Gastrocnemius medialis (tissue), 4 donors: ENCODE measurements around the gene OMG. TPM values are rescaled to one million over a fixed set of nuclear protein-coding genes. Genes with fewer than 3 reads are reported as not detected.

Experiments used
- ATAC-seq, 2 donors: fragments of 150-250 bp; one replicate each; pipeline ENCODE4 v1.9.1; 2016
- DNase-seq, 2 donors: peaks; one replicate each; pipeline ENCODE4 v3.0.0-alpha.2; 2019
- H3K27ac ChIP-seq, 4 donors: fragments of 200-600 bp; sonication (generic); 1 replicate in 1 of 4; 2 replicates in 3 of 4; pipeline ENCODE4 v1.5.1; 2016 to 2018; ENCODE audit warnings: mild to moderate bottlenecking in 2 of 4, moderate library complexity in 1 of 4
- H3K27me3 ChIP-seq, 3 donors: fragments of 200-600 bp; sonication (generic) in 2 of 3; 1 replicate in 1 of 3; 2 replicates in 2 of 3; pipeline versions ENCODE4 v1.5.1 to v1.6.0; 2016 to 2019; ENCODE audit warnings: mild to moderate bottlenecking in 1 of 3, moderate library complexity in 1 of 3
- H3K36me3 ChIP-seq, 2 donors: fragments of 200-600 bp; sonication (generic) in 1 of 2; one replicate each; pipeline ENCODE4 v1.5.1; 2017 to 2018
- H3K4me1 ChIP-seq, 2 donors: fragments of 200-600 bp; sonication (generic) in 1 of 2; one replicate each; pipeline ENCODE4 v1.5.1; 2016 to 2017; ENCODE audit warnings: mild to moderate bottlenecking in 2 of 2
- H3K4me3 ChIP-seq, 4 donors: fragments of 200-600 bp; sonication (generic) in 3 of 4; 1 replicate in 1 of 4; 2 replicates in 3 of 4; pipeline ENCODE4 v1.5.1; 2016 to 2019; ENCODE audit warnings: mild to moderate bottlenecking in 2 of 4
- H3K9me3 ChIP-seq, 3 donors: fragments of 200-600 bp; sonication (generic) in 2 of 3; 1 replicate in 1 of 3; 2 replicates in 2 of 3; pipeline ENCODE4 v1.5.1; 2016 to 2019
- POLR2A ChIP-seq, 2 donors: fragments of 450-650 bp; IDR thresholded peaks; one replicate each; pipeline ENCODE4 v1.6.1; 2017; ENCODE audit warnings: antibody characterized with exemption in 2 of 2, mild to moderate bottlenecking in 2 of 2, moderate library complexity in 2 of 2
- in situ Hi-C, 4 donors: fragments of 200-750 bp; cut with MboI; loops; one replicate each; pipeline versions ENCODE4 v1.15.0 to v1.8.0; 2017; ENCODE audit warnings: low sequenced_read_pairs in 4 of 4
- intact Hi-C: fragments of 100-400 bp; cut with DNase I; formaldehyde crosslinking; loops from one replicate; pipeline ENCODE4 v1.15.1; 2023; ENCODE audit warnings: low total_unique reads
- total RNA-seq, 4 donors: library from RNA; depleted of rRNA; stranded (reverse); fragments of >200 nt; gene quantifications; one replicate each; pipeline versions ENCODE4 v1.1.0 to v1.2.3, GENCODE V29; 2016
- TF ChIP-seq, protein P1 (sequence below), 5 experiments: fragments of 450-650 bp in 3 of 5; fragments of 200-600 bp in 2 of 5; sonication (generic) in 2 of 5; IDR thresholded peaks in 4 of 5; conservative IDR thresholded peaks in 1 of 5; 1 replicate in 4 of 5; 2 replicates in 1 of 5; pipeline ENCODE4 v1.5.1; 2016 to 2019; ENCODE audit warnings: antibody characterized with exemption in 5 of 5, mild to moderate bottlenecking in 3 of 5, moderate library complexity in 3 of 5

Gene OMG
- total RNA-seq, 4 donors from 2014 or later, result not detected

DNA sequence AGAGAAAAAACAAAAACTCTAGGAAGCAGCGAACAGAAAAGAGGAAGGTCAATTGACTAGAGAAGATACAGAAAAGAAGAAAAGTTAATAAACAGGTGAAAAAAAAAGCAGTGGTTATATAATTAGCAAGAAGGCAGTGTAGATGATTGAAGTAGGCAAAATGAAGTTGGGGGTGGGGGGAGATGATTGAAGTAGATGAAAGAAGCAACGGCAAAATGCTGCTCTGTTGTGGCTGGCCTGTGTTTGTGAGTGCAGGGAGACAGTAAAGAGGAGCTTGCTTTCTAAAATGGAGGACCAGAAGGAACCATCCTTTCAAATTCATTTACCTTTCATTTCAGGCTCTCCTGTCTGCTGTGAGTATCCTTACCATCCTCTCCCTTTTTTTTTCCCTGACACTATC is 13.2 kb upstream of the OMG start:
- TF ChIP-seq, protein P1, sequence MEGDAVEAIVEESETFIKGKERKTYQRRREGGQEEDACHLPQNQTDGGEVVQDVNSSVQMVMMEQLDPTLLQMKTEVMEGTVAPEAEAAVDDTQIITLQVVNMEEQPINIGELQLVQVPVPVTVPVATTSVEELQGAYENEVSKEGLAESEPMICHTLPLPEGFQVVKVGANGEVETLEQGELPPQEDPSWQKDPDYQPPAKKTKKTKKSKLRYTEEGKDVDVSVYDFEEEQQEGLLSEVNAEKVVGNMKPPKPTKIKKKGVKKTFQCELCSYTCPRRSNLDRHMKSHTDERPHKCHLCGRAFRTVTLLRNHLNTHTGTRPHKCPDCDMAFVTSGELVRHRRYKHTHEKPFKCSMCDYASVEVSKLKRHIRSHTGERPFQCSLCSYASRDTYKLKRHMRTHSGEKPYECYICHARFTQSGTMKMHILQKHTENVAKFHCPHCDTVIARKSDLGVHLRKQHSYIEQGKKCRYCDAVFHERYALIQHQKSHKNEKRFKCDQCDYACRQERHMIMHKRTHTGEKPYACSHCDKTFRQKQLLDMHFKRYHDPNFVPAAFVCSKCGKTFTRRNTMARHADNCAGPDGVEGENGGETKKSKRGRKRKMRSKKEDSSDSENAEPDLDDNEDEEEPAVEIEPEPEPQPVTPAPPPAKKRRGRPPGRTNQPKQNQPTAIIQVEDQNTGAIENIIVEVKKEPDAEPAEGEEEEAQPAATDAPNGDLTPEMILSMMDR (IDR thresholded peaks at IDR 0.05 in 4 of 5, conservative IDR thresholded peaks at IDR 0.05 in 1 of 5), result no peak
- no peak for TF ChIP-seq POLR2A (IDR thresholded peaks at IDR 0.05)
- no peaks in the 10 kb centered on the region for H3K9me3 ChIP-seq
- H3K36me3 ChIP-seq, result no peaks in the 10 kb centered on the region
- no peaks in the 10 kb centered on the region for H3K4me1 ChIP-seq
- DNase-seq, result no peak
- H3K4me3 ChIP-seq, result no peak overlapping the region
- no peak for ATAC-seq
- no peak overlapping the region for H3K27ac ChIP-seq
- in situ Hi-C loops, result no loop called here
- no peaks in the 10 kb centered on the region for H3K27me3 ChIP-seq
- intact Hi-C loops, result no loop called here

GRCh38 chr17:31309556-31309955 is 12.5 kb upstream of the OMG start:
- Histone ChIP-seq H3K27ac (no peak overlapping the region), H3K9me3 (no peaks in the 10 kb centered on the region), H3K27me3 (no peaks in the 10 kb centered on the region), H3K36me3 (no peaks in the 10 kb centered on the region), H3K4me1 (no peaks in the 10 kb centered on the region), H3K4me3 (no peak overlapping the region)
- ATAC-seq (no peak), DNase-seq (no peak)
- TF ChIP-seq, protein P1 (IDR thresholded peaks at IDR 0.05 in 4 of 5, conservative IDR thresholded peaks at IDR 0.05 in 1 of 5), result no peak
- TF ChIP-seq POLR2A (IDR thresholded peaks at IDR 0.05), result no peak
- intact Hi-C loops (no loop called here), in situ Hi-C loops (no loop called here)

GRCh38 chr17:31308372-31309334 is 11.6 kb upstream of the OMG start:
- TF ChIP-seq, protein P1 (IDR thresholded peaks at IDR 0.05 in 4 of 5, conservative IDR thresholded peaks at IDR 0.05 in 1 of 5), result no peak
- no peak for TF ChIP-seq POLR2A (IDR thresholded peaks at IDR 0.05)
- Histone ChIP-seq H3K36me3 (no peaks in the 10 kb centered on the region), H3K4me3 (no peak overlapping the region), H3K27ac (no peak overlapping the region), H3K27me3 (no peaks in the 10 kb centered on the region), H3K4me1 (no peaks in the 10 kb centered on the region), H3K9me3 (no peaks in the 10 kb centered on the region)
- intact Hi-C loops (no loop called here), in situ Hi-C loops (no loop called here)
- ATAC-seq (no peak), DNase-seq (no peak)

- Histone ChIP-seq H3K4me3 (no peak overlapping the region), H3K27me3 (no peaks in the 10 kb centered on the region), H3K9me3 (no peaks in the 10 kb centered on the region), H3K27ac (no peak overlapping the region), H3K36me3 (no peaks in the 10 kb centered on the region), H3K4me1 (no peaks in the 10 kb centered on the region)
- DNase-seq, result no peak
- ATAC-seq, result no peak
- intact Hi-C loops, result no loop called here
- in situ Hi-C loops, result no loop called here
- TF ChIP-seq, protein P1 (IDR thresholded peaks at IDR 0.05 in 4 of 5, conservative IDR thresholded peaks at IDR 0.05 in 1 of 5), result no peak
- TF ChIP-seq POLR2A (IDR thresholded peaks at IDR 0.05), result no peak
Observed at GRCh38 chr17:31307640-31308039, 10.6 kb upstream of the OMG start.
